GM19099 (cell line): ENCODE data around the gene MFSD1.

Experiments used
- POLR2A ChIP-seq: IDR thresholded peaks from 3 replicates; pipeline ENCODE4 v1.6.1; 2011; ENCODE audit warnings: low read depth; ENCODE audit not compliant: insufficient read length; ENCODE audit errors: extremely low read depth

MFSD1 gene

DNA sequence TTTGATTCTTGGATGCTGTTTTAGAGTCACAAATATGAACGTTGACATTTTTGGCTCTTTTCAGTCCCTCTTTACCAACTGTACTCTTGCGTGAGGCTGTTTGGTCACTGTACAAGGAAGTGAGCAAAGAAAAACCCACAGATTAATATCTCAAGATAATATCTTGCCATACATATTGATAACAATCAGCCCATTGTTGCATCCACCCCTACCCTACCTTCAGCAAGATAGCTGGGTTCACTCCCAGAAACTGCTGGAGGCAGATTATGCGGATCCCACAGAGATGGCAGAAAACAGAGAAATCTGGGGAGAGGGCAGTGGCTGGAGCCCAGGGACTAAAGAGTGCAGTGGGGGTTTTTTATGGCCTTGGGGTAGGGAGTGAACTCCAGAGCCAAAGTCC is 29.9 kb upstream of the MFSD1 start:
- no peak for TF ChIP-seq POLR2A

DNA sequence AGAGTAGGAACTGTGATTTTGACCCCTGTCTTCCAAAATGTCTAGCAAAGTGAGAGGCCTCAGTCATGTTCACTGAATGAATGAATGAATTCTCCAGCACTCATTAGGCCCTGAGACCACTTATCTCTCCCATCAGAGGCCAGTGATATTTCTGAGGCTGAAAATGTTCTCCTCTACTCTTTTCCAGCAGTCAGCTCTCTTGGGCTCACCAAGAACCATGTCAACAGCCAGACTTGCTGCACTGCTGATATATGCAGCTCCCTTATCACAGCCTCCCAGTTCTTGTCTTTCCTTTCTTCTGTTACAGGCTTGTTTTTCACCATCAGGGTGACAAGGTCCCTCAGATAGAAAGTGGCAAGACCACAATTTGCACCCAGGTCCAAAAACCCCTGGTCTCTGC is 28.7 kb upstream of the MFSD1 start:
- no peak for TF ChIP-seq POLR2A

DNA sequence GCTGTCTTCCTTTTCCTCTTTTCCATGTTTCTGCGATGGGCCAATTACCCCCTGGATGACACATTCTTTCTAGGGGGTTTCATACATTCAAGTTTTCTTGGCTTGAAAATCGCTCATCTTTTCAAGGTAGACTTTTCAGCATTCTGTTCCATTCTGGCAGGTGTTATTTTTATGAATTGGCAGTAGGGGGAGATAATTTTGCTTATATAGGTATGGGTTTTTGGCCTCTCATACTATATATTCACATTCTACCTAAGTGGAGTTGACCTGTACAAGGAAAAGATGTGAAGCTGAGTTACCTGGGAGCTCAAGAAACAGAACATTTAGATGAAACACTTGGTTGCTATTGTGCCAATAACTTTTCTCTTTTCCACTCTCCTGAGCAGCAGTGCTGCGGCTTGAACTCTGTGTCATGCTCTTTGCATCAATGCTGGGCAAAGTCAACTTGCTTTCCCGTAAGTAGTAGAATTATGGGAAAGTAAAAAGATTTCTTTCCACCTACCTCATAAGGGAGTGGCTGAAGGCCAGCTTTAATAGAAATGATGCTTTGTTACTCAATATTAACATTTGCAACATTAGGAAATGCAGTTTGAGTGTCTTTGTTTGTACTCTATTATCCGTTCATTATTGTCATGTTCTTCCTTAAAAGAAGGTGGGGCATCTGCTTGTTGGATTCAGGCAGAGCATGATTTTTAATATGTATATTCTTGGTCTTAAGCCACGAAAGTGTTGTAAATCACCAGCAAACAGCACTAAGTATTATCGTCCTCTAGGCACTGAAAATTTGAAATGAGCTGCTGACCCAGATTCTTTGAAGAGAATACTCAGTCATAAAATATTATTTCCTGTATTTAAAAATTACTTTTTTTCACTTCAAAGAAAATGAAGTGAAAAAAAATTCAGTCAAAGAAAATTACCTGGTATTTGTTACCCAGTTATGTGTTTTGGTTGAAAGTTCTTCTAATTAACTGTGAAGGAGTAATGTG is 27.7 kb upstream of the MFSD1 start:
- TF ChIP-seq POLR2A, result no peak

DNA sequence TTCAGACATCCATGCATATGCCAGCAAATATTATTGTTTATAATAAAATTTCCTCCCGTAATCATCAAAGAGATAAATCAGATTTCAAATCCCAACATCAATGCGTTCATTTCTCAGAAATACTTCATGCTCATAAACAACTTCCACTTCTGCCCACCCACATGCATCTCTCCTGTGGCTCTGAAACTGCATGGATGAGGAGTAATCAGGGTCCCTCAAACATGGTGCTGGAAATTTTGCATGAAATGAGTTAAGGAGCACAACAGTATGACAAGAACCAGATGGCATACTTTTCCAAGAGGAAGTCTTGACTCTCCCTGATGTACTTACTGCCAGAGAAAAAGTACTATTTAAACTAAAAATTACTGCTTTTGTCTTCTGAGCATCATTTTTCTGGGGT is 26.9 kb upstream of the MFSD1 start:
- no peak for TF ChIP-seq POLR2A

DNA sequence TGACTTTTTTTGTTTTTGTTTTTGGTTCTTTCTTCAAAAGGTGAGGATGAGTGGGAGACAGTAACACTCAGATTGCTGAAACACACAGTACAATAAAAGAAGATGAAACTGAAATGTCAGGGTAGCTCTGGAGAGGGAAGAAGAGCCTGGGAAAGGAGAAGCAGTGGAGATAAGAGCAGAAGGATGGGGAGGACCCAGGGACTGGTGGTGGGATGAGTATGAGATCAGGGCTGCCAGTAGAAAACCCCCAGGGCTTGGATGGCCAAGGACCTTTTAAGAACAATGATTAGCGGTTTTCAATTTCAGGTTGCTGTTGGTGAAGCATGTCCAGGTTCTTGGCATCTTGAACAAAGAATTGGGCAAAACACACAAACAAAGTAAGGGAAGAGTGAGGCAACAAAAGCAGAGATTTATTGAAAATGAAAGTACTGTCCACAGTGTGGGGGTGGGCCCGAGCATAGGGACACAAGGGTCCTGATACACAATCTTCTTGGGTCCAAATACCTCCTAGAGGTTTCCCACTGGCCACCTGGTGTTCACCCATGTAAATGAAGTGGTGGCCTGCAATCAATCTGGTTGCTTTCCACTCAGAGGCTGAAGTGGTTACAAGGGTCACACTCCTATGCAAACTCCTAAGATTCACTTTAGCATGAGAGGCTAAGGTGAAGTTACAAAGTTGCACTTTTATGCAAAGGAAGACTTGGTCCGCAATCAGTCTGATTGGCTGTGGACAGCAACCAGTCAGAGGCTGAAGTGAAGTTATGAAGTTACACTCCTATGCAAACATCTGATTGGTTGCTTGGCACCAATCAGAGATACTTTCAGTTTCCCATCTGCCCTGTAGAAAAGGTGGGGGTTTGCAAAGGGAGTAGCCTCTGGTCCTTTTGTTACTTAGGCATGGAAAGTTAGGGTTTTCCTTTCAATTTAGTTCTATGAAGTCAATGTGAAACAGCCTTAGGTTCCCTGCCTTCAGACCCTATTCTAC is 26.1 kb upstream of the MFSD1 start:
- TF ChIP-seq POLR2A, result no peak

DNA sequence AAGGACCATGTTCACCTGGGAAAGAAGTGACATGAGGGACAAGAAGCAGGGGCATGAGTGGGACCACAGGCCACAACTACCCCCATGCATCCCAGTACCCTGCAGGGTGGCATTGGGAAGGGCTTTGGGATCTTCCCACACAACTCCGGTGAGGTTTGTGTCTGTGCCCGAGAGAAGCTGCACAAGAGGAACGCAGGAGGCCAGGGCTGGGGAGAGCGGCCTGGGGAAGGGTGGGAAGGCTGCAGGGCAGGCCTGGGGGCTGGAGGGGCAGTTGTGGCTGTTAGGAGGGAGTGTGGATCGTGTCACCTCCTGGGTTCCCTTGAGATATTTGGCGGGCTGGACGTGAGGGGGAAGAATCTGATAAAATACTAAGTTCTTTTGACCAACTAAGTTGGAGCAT is 25.3 kb upstream of the MFSD1 start:
- TF ChIP-seq POLR2A, result no peak

DNA sequence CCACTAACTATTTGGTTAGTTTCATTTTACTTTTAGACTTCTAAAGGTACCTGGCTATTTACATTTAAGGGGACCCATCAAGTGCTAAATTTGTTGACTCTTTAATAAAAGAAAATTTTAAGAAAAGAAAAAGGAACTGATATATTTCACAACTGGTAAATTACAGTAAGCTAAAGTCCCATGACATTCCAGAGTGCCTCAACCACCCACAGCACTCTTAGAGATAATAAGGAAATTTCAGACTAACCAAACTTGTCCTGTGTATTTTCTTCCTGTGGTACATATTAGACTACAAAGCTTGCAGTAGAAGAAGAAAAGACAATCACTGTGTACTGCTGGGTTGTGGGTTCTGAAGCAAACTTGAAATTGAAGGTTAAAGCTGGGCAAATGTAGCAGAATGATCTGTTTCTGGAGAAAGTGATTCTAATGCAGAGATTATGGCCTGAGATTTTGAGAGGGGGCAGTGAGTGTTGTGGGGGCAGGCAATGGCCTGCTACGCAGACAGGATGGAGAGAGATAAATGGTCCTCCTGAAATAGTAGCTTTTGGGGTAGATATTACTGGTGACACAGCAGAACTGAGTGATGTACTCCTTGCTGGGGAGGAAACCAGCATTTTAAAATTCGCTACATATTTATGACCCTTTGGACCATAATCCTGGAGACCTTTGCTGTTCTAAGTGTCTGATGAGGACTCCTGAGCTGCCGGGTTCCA is 24.5 kb upstream of the MFSD1 start:
- no peak for TF ChIP-seq POLR2A

DNA sequence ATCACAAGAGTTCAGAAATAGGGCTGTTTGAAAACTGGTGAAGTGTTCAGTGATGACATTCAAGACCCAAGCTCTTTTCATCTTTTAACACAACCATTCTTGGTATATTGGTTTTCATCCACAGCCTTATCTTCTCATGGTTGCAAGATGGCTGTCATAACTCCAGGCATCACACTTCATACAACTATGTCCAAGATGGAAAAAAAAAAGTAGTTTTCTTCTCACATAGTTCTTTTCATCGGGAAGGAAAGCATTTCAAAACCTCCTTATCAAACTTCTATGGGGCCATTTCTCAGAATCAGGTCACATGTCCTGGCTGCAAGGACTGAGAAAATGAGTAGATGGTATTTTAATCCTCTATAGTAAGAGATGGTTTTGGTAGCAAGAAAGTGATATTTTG is 21.1 kb upstream of the MFSD1 start:
- no peak for TF ChIP-seq POLR2A

DNA sequence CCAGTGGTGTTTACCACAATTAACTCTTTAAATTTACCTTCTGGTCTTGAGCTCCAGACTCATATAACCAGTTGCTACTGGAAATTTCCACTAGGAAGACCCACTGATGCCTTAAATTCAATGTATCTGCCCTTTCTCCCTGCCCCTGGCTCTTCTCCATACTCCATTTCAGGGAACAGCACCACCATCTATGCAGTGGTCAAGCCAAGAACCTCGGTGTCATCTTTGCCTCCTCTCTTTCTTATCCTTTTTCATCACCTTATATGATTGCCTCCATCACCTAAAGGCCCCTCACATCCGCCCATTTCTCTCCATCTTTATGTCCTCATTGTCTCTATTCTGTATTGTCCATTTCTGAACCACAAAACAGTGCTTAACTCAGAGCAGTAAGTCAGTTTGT is 20.7 kb upstream of the MFSD1 start:
- no peak for TF ChIP-seq POLR2A

DNA sequence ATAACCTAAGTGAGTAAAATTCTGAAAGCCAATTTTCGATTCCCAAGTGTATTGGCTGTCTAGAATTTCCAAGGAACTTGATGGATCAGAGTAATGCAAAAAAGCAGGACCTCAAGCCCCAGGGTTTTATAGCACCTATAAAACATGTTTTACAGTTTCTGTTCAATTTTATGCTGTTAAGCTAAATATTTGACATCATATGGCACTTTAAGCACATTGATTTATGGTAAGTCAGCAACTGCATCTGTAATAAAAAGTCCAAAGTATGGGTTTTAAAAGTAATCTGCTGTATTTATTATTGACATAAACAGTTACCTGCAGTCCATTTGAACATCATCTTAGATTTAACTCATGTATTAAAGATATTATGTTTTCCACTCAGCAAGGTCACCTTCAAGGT is 20.0 kb upstream of the MFSD1 start:
- TF ChIP-seq POLR2A, result no peak

DNA sequence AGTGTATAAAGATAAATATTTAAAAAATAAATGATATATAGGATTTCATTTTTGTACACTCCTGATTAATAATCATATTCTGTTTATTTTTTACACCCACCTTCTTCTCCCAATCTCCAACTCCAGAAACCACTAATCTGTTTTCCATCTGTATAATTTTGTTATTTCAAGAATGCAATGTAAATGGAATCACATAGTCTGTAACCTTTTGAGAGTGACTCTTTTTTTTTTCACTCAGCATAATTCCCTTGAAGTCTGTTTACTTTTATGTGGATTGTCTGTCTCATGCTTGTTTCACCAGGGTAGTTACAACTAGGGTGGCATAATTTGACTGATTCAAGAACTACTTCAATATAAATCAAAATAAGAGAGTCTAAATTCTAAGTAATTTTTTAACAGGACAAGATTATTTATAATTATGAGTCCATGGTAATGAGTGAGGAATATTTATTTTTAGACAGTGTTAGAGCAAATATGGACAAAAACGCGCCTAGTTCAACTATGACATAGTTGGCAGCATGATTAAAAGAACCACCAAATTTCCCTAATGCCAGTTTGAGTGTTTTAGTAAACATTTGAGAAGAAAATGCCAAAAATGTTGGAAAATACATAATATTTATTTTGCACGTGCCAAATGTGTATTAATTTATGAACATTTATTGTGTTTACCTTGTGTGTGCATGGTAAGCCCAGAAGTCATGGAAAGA is 19.4 kb upstream of the MFSD1 start:
- no peak for TF ChIP-seq POLR2A

DNA sequence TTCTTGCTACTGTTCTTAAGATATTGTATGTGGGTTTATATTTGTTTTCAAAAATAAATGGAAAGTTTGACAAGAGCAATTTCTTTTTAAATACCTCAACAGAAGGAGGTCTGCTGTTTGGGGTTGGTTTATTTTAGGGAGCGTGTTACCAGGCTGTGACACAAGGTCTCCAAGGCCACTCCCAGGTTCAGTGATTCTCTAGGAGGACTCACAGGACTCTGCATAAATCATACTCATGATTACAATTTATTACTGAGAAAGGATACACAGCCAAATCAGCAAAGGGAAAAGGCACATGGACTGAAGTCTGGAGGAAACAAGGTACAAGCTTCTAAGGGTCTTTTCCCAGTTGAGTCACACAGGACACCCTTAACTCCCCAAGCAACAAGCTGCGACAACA is 18.8 kb upstream of the MFSD1 start:
- no peak for TF ChIP-seq POLR2A

DNA sequence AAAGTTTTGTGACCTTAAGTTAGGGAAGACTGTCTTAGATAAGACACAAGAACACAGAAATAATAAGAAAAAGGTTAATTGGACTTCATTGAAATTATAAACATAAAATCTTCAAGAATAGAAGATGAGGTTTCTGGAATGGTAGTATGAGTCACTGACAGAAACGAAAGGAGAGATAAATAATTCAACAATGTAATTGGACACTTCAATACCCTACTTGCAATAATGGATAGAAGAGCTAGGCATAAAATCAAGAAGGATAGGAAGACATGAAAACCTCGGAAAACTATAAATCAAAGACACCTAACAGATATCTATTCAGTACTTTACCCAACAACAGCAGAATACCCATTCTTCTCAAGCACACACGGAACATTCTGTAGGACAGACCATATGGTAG is 15.9 kb upstream of the MFSD1 start:
- no peak for TF ChIP-seq POLR2A

DNA sequence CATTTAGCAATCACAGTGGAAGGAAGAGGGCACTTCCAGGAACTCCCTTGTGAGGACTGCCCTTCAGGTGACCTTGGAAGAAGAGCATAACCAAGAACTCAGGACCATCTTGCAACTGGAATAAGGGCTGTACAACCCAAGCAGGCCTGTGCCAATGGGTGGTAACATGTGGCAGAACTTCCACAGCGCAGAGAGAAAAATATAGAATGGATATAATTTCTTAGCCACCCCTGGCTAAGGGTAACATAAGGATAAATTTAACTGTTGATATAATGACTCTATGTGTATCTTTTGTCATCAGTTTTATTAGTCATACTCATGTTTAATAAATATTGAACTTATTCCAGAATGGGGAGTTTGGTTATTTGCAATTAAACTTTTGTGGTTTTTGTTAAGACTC is 13.4 kb upstream of the MFSD1 start:
- TF ChIP-seq POLR2A, result no peak

DNA sequence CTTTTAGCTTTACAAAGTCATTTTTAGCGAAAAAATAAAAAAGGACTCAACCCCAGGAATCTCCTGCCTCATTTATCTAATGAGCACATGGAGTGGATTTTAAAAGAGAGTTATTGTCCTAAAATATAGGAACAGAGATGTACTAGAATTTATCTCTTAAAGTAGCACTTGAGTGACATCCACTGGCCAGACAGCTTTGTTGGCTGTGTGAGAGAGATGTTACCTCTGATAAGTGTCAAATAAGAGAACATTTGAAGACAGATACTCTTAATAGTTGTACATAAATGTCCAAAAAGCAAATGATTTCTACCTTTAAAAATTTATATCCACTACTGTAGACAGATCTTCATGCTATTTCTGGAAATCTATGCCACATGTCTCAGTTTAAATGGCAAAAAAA is 12.3 kb upstream of the MFSD1 start:
- TF ChIP-seq POLR2A, result no peak

DNA sequence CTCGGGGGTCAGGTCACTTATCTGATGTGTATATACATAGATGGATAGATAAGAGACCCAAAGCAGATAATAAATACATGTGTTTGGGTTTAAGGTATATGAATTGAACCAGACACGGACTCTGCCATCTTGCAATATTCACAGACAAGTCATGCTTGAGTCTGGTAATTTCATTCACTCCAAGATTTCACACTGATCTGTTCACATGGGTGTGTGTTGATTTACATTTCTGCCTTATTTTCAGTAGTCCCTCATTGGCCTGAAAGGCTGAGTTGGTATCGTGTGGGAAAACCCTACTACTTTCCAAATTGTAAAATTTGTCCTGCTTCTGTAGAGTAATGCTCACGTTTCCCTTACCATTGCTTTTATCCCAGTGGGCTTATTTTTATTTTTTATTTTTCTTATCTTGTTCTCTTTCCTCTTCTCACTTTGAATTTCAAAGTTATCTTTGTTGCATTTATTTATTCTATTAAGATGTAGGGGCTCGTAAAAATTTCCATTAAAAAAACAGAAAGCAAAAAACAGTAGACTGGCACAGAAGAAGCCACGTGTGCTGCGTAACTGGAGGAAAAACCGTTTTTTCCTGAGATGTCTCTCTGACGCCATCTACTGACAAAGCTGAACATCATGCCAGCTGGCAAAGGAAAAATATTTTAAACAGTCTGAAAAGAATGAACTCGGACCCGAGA is 10.8 kb upstream of the MFSD1 start:
- TF ChIP-seq POLR2A, result no peak
